GM18505 (cell line): ENCODE results near the gene VSIG8.
"Not testable (repeated sequence)": the region's sequence is repeated elsewhere in the genome, so short reads cannot be mapped to it uniquely, and the experiment has no call there.

ENCODE experiments used
- ATAC-seq: cut with Tn5 transposase; IDR thresholded peaks from one replicate; pipeline ENCODE4 v1.9.1; 2021; ENCODE audit not compliant: unreplicated experiment
- POLR2A ChIP-seq: IDR thresholded peaks from 4 replicates; pipeline ENCODE4 v1.6.1; 2011; ENCODE audit warnings: borderline replicate concordance; ENCODE audit not compliant: insufficient read depth, insufficient read length; ENCODE audit errors: extremely low read depth

Gene VSIG8, protein sequence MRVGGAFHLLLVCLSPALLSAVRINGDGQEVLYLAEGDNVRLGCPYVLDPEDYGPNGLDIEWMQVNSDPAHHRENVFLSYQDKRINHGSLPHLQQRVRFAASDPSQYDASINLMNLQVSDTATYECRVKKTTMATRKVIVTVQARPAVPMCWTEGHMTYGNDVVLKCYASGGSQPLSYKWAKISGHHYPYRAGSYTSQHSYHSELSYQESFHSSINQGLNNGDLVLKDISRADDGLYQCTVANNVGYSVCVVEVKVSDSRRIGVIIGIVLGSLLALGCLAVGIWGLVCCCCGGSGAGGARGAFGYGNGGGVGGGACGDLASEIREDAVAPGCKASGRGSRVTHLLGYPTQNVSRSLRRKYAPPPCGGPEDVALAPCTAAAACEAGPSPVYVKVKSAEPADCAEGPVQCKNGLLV

DNA sequence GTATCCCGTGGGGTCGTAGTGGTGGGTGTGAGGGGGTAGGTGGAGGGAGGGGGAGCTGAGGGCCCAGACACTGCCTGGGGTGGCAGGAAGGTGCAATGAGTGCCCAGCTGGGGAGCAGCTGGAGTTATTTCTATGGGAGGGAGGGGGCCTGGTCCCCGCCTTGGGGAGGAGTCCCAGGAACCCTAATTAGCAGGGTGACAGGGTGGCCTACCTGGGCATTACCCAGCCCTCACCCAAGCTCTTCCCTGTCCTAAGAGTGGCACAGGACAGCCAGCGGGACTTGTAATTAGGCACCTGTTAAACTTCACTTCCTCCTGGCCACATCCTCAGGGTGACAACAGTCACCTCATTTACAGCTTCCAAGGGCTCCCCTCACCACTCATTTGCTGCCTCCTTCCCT lies at the start of gene VSIG8:
Gene VSIG8 (minus strand): TSS at position 101 of the 400 bp plus-strand sequence. CDS start 136 bp downstream, outside the sequence.
- TF ChIP-seq POLR2A = no peak
- ATAC-seq = no peak

DNA sequence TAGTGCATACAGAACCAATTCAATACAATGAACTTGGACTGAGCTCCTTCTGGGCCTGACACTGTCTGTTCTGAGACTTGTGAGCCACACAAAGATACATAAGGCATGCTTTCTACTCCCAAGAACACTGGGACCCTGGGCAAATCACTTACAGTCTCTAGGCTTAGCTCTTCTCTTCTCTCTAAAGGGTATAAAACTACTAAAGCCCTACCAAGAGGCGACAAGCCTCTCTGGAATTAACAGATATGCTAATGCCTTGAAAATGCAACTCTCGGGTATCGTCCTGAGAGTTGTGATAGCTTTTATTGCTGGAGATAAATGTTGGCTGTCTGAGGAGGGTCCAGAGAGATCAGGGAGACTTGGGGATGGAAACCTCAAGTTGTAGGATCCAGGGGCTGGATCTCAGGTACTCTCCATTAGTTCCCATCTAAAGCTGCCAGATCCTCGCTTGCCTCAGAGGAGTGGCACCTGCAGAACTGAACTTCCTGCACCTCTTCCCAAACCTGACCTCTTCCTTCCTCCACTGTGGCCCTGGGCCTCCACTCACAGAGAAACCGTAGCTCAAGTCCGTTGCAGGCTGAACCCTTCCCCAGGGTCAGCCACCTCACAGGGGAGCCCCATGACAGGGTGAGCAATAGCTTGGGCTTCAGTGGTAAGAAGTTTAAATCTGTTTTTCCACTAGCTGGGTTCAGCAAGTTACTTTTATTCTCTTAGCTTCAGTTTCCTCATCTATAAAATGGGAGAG lies 49.0 kb upstream of the VSIG8 start:
- no peak for ATAC-seq
- TF ChIP-seq POLR2A = no peak

DNA sequence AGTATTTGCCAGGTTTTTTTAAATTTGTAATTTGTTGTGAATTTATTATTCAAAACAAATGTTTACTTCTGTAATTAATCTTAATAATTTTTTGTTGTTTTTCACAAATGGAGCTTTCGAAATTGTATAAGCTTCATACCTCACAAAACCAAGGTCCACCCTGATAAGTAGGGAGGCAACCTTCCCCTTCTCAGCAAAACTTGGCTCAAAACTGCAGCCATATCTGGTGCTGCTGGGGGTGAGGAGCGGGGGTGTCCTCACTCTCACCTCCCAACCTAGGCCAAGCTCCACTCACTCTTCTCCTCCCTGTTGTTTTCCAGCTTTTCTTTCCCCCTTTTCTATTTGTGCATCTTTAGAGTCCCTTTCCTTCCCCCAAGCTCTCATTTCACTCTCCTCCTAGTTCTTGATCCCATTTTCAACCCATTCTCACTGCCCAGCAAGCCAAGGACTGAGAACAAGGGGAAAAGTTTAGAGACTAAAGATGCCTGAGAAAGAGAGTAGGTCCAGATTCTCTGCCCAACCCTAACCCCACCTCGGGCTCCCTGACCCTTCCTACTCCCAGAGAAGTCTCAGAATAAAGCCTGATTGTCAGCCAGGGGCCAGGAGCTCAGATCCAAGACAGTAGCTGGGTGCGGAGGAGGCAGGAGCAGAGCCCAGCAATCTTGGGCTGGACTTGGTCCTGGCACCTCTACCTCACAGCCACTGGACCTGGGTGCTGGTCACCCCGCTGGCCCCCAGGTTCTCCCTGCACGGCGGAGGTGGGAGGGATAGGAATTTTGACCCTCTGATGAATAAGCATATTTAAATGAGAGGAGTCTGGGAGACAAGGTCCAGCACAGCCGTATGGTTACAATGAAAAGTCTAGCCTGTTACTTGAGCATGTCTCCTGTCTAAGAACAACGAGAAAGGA lies 45.8 kb upstream of the VSIG8 start:
- no peak for TF ChIP-seq POLR2A
- no peak for ATAC-seq

DNA sequence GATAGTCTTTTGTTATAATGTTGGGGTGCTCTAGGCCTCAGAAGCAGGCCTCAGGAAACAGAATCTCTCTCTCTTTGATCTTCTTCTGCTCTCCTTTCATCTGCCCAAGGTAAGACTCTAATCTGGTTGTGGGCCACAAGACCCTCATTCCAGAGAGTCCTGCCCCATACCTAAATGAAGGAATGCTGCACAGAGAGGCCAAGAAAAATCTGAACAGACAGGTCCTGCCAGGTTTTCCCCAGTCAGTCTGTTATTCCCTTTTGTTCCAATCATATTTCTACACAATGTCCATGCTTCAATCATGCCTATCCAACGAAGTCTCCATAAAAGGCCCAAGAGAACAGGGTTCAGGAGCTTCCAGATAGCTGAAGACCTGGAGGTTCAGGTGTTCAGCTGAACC lies 44.5 kb upstream of the VSIG8 start:
- TF ChIP-seq POLR2A = no peak
- no peak for ATAC-seq

DNA sequence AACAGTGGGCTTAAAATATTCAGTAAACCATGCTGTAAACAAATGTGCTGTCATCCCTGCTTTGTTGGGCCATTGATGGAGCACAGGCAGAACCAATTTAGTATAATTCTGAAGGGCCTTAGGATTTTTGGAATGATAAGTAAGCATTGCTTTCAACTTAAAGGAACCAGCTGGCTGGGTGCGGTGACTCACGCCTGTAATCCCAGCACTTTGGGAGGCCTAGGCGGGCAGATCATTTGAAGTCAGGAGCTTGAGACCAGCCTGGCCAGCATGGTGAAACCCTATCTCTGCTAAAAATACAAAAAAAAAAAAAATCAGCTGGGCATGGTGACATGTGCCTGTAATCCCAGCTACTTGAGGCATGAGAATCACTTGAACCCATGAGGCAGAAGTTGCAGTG lies 41.6 kb upstream of the VSIG8 start:
- ATAC-seq = not testable (repeated sequence)

DNA sequence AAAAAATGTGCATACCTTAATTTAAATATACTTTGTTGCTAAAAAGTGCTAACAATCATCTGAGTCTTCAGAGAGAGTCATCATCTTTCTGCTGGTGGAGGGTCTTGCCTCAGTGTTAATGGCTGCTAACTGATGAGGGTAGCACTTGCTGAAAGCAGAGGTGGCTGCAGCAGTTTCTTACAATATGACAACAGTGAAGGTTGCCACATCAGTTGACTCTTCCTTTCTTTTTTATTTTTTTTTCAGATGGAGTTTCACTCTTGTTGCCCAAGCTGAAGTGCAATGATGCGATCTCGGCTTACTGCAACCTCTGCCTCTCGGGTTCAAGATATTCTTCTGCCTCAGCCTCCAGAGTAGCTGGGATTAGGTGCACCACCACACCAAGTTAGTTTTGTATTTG lies 40.1 kb upstream of the VSIG8 start:
- no peak for ATAC-seq
- TF ChIP-seq POLR2A = no peak

DNA sequence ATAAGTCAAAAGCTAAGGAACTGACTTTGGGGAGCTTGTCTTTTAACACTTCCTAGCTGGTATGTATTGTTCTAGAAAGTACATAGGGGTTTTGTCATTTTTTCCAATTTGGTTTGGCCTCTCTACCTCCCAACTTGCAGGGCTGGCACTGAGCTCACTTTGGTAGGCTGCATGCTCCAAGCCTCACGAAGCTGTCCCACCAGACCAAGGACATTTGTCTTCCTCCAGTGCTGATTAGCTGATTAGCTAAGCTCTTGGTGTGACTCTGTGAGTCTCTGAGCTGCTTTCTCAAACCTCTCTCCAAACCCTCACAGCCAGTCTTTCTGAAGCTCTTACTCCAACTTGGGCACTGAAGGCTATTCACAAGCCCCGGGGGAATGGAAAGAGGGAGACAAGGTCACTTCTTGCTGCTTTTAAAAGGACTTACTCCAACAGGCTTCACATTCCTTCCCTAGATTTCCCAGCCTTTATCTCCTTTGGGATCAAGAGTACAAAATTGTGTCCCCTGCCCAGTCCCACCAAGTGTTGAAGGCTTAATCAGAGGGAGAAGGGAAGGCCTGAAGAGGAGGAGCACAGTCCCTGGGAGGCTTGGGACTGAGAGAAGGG lies 38.4 kb upstream of the VSIG8 start:
- ATAC-seq = no peak
- no peak for TF ChIP-seq POLR2A

DNA sequence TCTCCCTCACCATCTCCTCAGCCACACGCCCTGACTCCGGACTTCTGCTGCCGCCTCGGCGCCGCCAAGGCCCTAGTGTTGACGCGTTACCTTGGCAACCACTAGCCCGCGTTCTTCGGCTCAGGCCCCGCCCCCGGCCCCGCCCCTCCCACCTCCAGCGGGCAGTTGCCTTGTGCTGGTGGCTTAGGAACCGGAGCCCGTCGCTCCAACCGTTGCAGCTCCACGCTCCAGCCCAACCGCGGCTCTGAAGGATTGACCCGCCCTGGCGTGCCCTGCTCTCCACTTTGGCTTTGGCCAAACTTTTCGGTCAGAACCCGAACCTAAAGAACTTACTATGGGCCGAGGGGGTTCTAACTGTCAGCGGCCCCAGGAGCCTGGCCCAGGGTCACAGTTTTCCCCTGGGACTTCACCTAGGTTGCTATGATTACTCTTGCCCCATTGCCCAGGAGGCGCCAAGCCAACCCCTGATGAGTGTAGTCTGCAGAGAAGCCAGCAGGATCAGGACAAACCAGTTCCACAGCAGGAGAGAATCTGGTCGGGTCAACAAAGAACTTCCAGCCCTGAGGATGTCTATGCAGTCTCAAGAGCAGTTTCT lies 37.7 kb upstream of the VSIG8 start, which contains the start of gene CFAP45:
Gene CFAP45 (minus strand): TSS at position 80 of the 595 bp plus-strand sequence. CDS start 67 bp downstream, at position 13.
- ATAC-seq = no peak
- no peak for TF ChIP-seq POLR2A

DNA sequence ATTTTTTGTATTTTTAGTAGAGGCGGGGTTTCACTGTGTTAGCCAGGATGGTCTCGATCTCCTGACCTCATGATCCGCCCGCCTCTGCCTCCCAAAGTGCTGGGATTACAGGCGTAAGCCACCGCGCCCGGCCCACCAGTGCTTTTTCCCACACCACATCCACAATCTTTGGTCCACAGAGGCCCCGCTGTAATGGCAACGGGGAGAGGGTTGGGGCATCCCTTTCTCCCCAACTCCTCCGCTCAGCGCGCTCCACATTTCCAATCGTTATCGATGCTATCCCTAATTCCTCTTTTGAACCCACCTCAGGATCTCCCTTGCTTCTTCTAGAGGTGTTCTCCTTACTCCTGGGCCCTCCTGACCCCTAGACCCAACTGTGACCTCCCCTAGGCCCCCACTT lies 37.2 kb upstream of the VSIG8 start:
- ATAC-seq = not testable (repeated sequence)

DNA sequence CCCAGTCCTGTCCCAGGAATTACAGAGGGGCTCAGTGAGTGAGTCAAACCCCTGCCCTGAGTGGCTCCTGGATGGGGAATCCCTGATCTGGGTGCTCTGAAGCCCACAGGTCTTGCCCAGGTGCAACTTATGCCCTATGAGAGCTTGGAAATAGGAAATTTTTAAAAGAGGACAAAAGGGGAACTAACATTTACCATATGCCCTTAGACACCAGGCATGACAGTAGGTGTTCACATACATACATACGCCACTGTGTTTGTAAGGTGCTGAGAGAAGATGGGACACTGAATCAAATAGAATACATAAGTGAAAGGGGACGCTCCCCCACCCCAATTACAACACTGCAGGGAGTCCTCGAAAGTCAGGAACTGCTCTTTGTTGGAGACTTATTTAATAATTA lies 36.1 kb upstream of the VSIG8 start:
- TF ChIP-seq POLR2A = no peak
- no peak for ATAC-seq

DNA sequence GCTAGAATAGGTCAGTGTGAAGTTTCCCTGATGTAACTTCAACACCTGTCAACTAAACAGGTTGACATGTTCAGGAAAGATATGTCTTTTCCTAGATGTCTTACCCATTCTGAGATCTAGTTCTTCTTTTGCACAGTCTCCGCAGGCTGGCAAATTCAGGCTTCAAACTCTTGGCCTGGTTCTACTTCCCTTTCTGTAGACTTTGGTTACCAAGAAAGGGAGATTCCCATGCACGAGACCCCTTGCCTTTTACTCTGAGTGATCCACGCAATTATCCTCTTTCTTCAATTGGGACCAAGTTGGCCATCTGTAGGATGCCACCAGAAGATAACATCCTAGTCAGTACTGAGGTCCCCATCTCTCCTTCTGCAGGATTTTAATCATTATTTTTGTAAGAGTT lies 35.5 kb upstream of the VSIG8 start:
- no peak for TF ChIP-seq POLR2A

DNA sequence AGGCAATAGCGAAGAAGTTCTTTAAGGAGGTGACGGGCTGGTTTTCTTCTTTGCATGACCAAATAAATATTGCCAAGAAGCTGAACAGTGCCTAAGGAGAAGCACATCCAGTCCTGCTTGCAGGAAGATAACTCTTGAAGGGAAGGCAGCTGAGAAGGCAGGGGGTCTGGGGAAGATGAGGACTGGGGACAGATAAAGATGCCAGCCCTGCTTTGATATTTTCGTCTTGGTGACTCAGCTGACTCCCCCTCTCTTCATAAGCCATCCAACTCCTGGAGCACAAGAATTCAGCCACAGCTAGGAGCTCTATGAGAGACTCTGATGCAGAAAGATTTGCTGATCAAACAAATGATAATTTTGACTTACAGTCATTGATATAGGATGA lies 34.1 kb upstream of the VSIG8 start:
- no peak for TF ChIP-seq POLR2A
- no peak for ATAC-seq

More for the DNA sequence above, 35.5 kb upstream of the VSIG8 start:
- ATAC-seq = no peak
